GM12892 (cell line): Measurements from ENCODE around the gene NPTXR.

ENCODE experiments used
- DNase-seq: peaks from one replicate; pipeline ENCODE4 v3.0.0; 2011; ENCODE audit not compliant: insufficient read length
- FAIRE-seq: peaks from 2 replicates; lab custom pipeline; 2011; peaks lifted over from hg19 to GRCh38; lab: Jason Lieb, UNC
- POLR2A ChIP-seq: IDR thresholded peaks from 2 replicates; pipeline ENCODE4 v1.6.1; 2011; ENCODE audit warnings: low read depth, low read length, control low read depth
- POLR2AphosphoS5 ChIP-seq: IDR thresholded peaks from 2 replicates; pipeline ENCODE4 v1.6.1; 2011; ENCODE audit warnings: low read depth, low read length, control low read depth
- TAF1 ChIP-seq: IDR thresholded peaks from 2 replicates; pipeline ENCODE4 v1.6.1; 2011; ENCODE audit warnings: low read depth, mild to moderate bottlenecking, control low read depth, low read length, borderline replicate concordance

Gene NPTXR

GRCh38 chr22:38783095-38783615 lies 60.7 kb downstream of the NPTXR start:
- FAIRE-seq (no peak), DNase-seq (no peak)
- no peak for TF ChIP-seq POLR2A
- no peak for TF ChIP-seq POLR2AphosphoS5
- TF ChIP-seq TAF1 = no peak

GRCh38 chr22:38782402-38783094 lies 61.3 kb downstream of the NPTXR start:
- FAIRE-seq (no peak), DNase-seq (no peak)
- TF ChIP-seq TAF1 (no peak), POLR2A (no peak), POLR2AphosphoS5 (no peak)

GRCh38 chr22:38781033-38781432 lies 62.8 kb downstream of the NPTXR start:
- DNase-seq (no peak), FAIRE-seq (no peak)
- TF ChIP-seq TAF1 (no peak), POLR2AphosphoS5 (no peak), POLR2A (no peak)

- DNase-seq = no peak
- FAIRE-seq = no peak
- TF ChIP-seq POLR2AphosphoS5 (no peak), TAF1 (no peak), POLR2A (no peak)
Observed at GRCh38 chr22:38777087-38777671, 66.6 kb downstream of the NPTXR start.

- TF ChIP-seq POLR2AphosphoS5 (no peak), POLR2A (no peak), TAF1 (no peak)
- FAIRE-seq = no peak
Observed at GRCh38 chr22:38776086-38776485, 67.7 kb downstream of the NPTXR start.

GRCh38 chr22:38775656-38776055 lies 68.2 kb downstream of the NPTXR start:
- FAIRE-seq = no peak
- DNase-seq = no peak
- TF ChIP-seq TAF1 (no peak), POLR2AphosphoS5 (no peak), POLR2A (no peak)

More at GRCh38 chr22:38776086-38776485, 67.7 kb downstream of the NPTXR start:
- no peak for DNase-seq

- DNase-seq = no peak
- no peak for FAIRE-seq
- no peak for TF ChIP-seq POLR2A
- no peak for TF ChIP-seq POLR2AphosphoS5
- no peak for TF ChIP-seq TAF1
Observed at GRCh38 chr22:38774496-38775166, 69.2 kb downstream of the NPTXR start.

GRCh38 chr22:38773363-38773946 lies 70.4 kb downstream of the NPTXR start:
- TF ChIP-seq POLR2AphosphoS5 (no peak), POLR2A (no peak), TAF1 (no peak)
- no peak for FAIRE-seq

GRCh38 chr22:38772623-38772873 lies 71.3 kb downstream of the NPTXR start:
- no peak for DNase-seq
- no peak for FAIRE-seq
- TF ChIP-seq POLR2AphosphoS5 (no peak), POLR2A (no peak), TAF1 (no peak)

More at GRCh38 chr22:38773363-38773946, 70.4 kb downstream of the NPTXR start:
- no peak for DNase-seq

GRCh38 chr22:38770257-38770949 lies 73.4 kb downstream of the NPTXR start:
- FAIRE-seq = no peak
- TF ChIP-seq POLR2A (no peak), POLR2AphosphoS5 (no peak), TAF1 (no peak)
- no peak for DNase-seq
